ENCODE measurements around the gene SH3GL1. TPM values are rescaled to one million over a fixed set of nuclear protein-coding genes. Genes with fewer than 3 reads are reported as not detected.
A peak's percentile ranks its signal among the peaks of the same experiment; 100 is the strongest.

Gene SH3GL1
- total RNA-seq, 2 donors from 2014 or later, result 49.1 to 67.1 TPM

- ATAC-seq (replicated peaks), result no peak
- H3K4me3 Mint-ChIP-seq, result peak overlapping the region; percentile 12
- peak overlapping the region; percentile 83 for H3K27ac Mint-ChIP-seq
Observed at GRCh38 chr19:4393947-4394590, 6.3 kb downstream of the SH3GL1 start.

GRCh38 chr19:4391701-4392483, 8.5 kb downstream of the SH3GL1 start:
- no peak for ATAC-seq (replicated peaks)
- Mint-ChIP-seq H3K9me3 (no peaks in the 10 kb centered on the region), H3K4me1 (peaks cover 28% of the 10 kb centered on the region), H3K27me3 (no peaks in the 10 kb centered on the region), H3K36me3 (ENCODE audit: low read depth) (peaks cover 71% of the 10 kb centered on the region), H3K27ac (no peak overlapping the region), H3K4me3 (no peak overlapping the region)

More at GRCh38 chr19:4393947-4394590, 6.3 kb downstream of the SH3GL1 start:
- no peaks in the 10 kb centered on the region for H3K9me3 Mint-ChIP-seq
- H3K36me3 Mint-ChIP-seq (ENCODE audit: low read depth), result peaks cover 74% of the 10 kb centered on the region
- H3K27me3 Mint-ChIP-seq, result no peaks in the 10 kb centered on the region
- H3K4me1 Mint-ChIP-seq, result peaks cover 30% of the 10 kb centered on the region

GRCh38 chr19:4391306-4391693, 9.0 kb downstream of the SH3GL1 start:
- peaks cover 23% of the 10 kb centered on the region for H3K4me1 Mint-ChIP-seq
- no peaks in the 10 kb centered on the region for H3K27me3 Mint-ChIP-seq
- H3K9me3 Mint-ChIP-seq, result no peaks in the 10 kb centered on the region
- H3K4me3 Mint-ChIP-seq, result no peak overlapping the region
- peaks cover 65% of the 10 kb centered on the region for H3K36me3 Mint-ChIP-seq (ENCODE audit: low read depth)
- H3K27ac Mint-ChIP-seq, result peak overlapping the region; percentile 80
- ATAC-seq (replicated peaks), result no peak

GRCh38 chr19:4390567-4391305, 9.6 kb downstream of the SH3GL1 start:
- peak overlapping the region; percentile 80 for H3K27ac Mint-ChIP-seq
- H3K27me3 Mint-ChIP-seq, result no peaks in the 10 kb centered on the region
- H3K36me3 Mint-ChIP-seq (ENCODE audit: low read depth), result peaks cover 64% of the 10 kb centered on the region
- no peak for ATAC-seq (replicated peaks)
- H3K4me3 Mint-ChIP-seq, result peak overlapping the region; percentile 15
- H3K9me3 Mint-ChIP-seq, result no peaks in the 10 kb centered on the region
- peaks cover 23% of the 10 kb centered on the region for H3K4me1 Mint-ChIP-seq

- Mint-ChIP-seq H3K9me3 (no peaks in the 10 kb centered on the region), H3K27me3 (no peaks in the 10 kb centered on the region), H3K4me3 (peak overlapping the region; percentile 15), H3K36me3 (ENCODE audit: low read depth) (peaks cover 64% of the 10 kb centered on the region), H3K27ac (peak overlapping the region; percentile 80), H3K4me1 (peaks cover 23% of the 10 kb centered on the region)
- no peak for ATAC-seq (replicated peaks)
Observed at GRCh38 chr19:4390017-4390566, 10.3 kb downstream of the SH3GL1 start.

- H3K9me3 Mint-ChIP-seq, result no peaks in the 10 kb centered on the region
- peaks cover 61% of the 10 kb centered on the region for H3K36me3 Mint-ChIP-seq (ENCODE audit: low read depth)
- H3K4me1 Mint-ChIP-seq, result peaks cover 18% of the 10 kb centered on the region
- H3K27ac Mint-ChIP-seq, result peak overlapping the region; percentile 80
- H3K4me3 Mint-ChIP-seq, result no peak overlapping the region
- no peaks in the 10 kb centered on the region for H3K27me3 Mint-ChIP-seq
- ATAC-seq (replicated peaks), result no peak
Observed at GRCh38 chr19:4389511-4390016, 10.8 kb downstream of the SH3GL1 start.

- no peaks in the 10 kb centered on the region for H3K27me3 Mint-ChIP-seq
- H3K27ac Mint-ChIP-seq, result peak overlapping the region; percentile 80
- H3K9me3 Mint-ChIP-seq, result no peaks in the 10 kb centered on the region
- peaks cover 56% of the 10 kb centered on the region for H3K36me3 Mint-ChIP-seq (ENCODE audit: low read depth)
- ATAC-seq (replicated peaks), result no peak
- H3K4me3 Mint-ChIP-seq, result no peak overlapping the region
- H3K4me1 Mint-ChIP-seq, result peaks cover 12% of the 10 kb centered on the region
Observed at GRCh38 chr19:4389064-4389375, 11.3 kb downstream of the SH3GL1 start.

GRCh38 chr19:4388337-4389063, 11.8 kb downstream of the SH3GL1 start:
- no peaks in the 10 kb centered on the region for H3K9me3 Mint-ChIP-seq
- H3K27me3 Mint-ChIP-seq, result no peaks in the 10 kb centered on the region

GRCh38 chr19:4386041-4386782, 14.1 kb downstream of the SH3GL1 start:
- ATAC-seq (replicated peaks), result no peak
- no peaks in the 10 kb centered on the region for H3K27me3 Mint-ChIP-seq
- no peaks in the 10 kb centered on the region for H3K9me3 Mint-ChIP-seq
- H3K36me3 Mint-ChIP-seq (ENCODE audit: low read depth), result peaks cover 51% of the 10 kb centered on the region
- H3K4me1 Mint-ChIP-seq, result peaks cover 16% of the 10 kb centered on the region
- no peak overlapping the region for H3K27ac Mint-ChIP-seq
- H3K4me3 Mint-ChIP-seq, result no peak overlapping the region

More at GRCh38 chr19:4388337-4389063, 11.8 kb downstream of the SH3GL1 start:
- Mint-ChIP-seq H3K4me3 (no peak overlapping the region), H3K27ac (peak overlapping the region; percentile 80), H3K36me3 (ENCODE audit: low read depth) (peaks cover 58% of the 10 kb centered on the region), H3K4me1 (peaks cover 10% of the 10 kb centered on the region)
- ATAC-seq (replicated peaks), result no peak

- no peak overlapping the region for H3K27ac Mint-ChIP-seq
- no peaks in the 10 kb centered on the region for H3K27me3 Mint-ChIP-seq
- H3K36me3 Mint-ChIP-seq (ENCODE audit: low read depth), result peaks cover 49% of the 10 kb centered on the region
Observed at GRCh38 chr19:4385291-4386040, 14.9 kb downstream of the SH3GL1 start.

GRCh38 chr19:4380254-4380727, 20.1 kb downstream of the SH3GL1 start:
- Mint-ChIP-seq H3K4me1 (peaks cover 39% of the 10 kb centered on the region), H3K27me3 (no peaks in the 10 kb centered on the region), H3K4me3 (peak overlapping the region; percentile 86), H3K36me3 (ENCODE audit: low read depth) (peaks cover 50% of the 10 kb centered on the region), H3K27ac (peak overlapping the region; percentile 76), H3K9me3 (no peaks in the 10 kb centered on the region)
- peak; percentile 67 for ATAC-seq (replicated peaks)

More at GRCh38 chr19:4385291-4386040, 14.9 kb downstream of the SH3GL1 start:
- ATAC-seq (replicated peaks), result no peak
- H3K9me3 Mint-ChIP-seq, result no peaks in the 10 kb centered on the region
- H3K4me3 Mint-ChIP-seq, result no peak overlapping the region
- peaks cover 19% of the 10 kb centered on the region for H3K4me1 Mint-ChIP-seq

- Mint-ChIP-seq H3K36me3 (ENCODE audit: low read depth) (peaks cover 46% of the 10 kb centered on the region), H3K27ac (peak overlapping the region; percentile 76), H3K27me3 (no peaks in the 10 kb centered on the region), H3K4me3 (peak overlapping the region; percentile 86), H3K9me3 (no peaks in the 10 kb centered on the region), H3K4me1 (peaks cover 39% of the 10 kb centered on the region)
- peak; percentile 83 for ATAC-seq (replicated peaks)
Observed at GRCh38 chr19:4379383-4380253, 20.7 kb downstream of the SH3GL1 start.
